Measurements from ENCODE around the gene SPPL3. TPM values are rescaled to one million over a fixed set of nuclear protein-coding genes. Genes with fewer than 3 reads are reported as not detected.
A peak's percentile ranks its signal among the peaks of the same experiment; 100 is the strongest.
"Not testable (repeated sequence)": the region's sequence is repeated elsewhere in the genome, so short reads cannot be mapped to it uniquely, and the experiment has no call there.

The SPPL3 gene, protein sequence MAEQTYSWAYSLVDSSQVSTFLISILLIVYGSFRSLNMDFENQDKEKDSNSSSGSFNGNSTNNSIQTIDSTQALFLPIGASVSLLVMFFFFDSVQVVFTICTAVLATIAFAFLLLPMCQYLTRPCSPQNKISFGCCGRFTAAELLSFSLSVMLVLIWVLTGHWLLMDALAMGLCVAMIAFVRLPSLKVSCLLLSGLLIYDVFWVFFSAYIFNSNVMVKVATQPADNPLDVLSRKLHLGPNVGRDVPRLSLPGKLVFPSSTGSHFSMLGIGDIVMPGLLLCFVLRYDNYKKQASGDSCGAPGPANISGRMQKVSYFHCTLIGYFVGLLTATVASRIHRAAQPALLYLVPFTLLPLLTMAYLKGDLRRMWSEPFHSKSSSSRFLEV
- total RNA-seq (10 to 100 TPM; 26.6 to 45.0 (median 36.2) TPM), polyA plus RNA-seq (10 to 100 TPM in 1 of 2 donors, 1 to 10 TPM in 1; 9.7 to 12.3 TPM)
- long read RNA-seq, donor 1, full-length matches to known transcripts: 39 of 45 reads
- long read RNA-seq, donor 1, partial matches to known transcripts: 4 of 45 reads
- long read RNA-seq, donor 1, other reads (novel, unspliced or antisense): 2 of 45 reads
- long read RNA-seq, donor 2, full-length matches to known transcripts: 50 of 57 reads
- long read RNA-seq, donor 2, partial matches to known transcripts: 2 of 57 reads
- long read RNA-seq, donor 2, other reads (novel, unspliced or antisense): 5 of 57 reads
- long read RNA-seq, donor 3, full-length matches to known transcripts: 10 of 15 reads
- long read RNA-seq, donor 3, partial matches to known transcripts: 4 of 15 reads
- long read RNA-seq, donor 3, other reads (novel, unspliced or antisense): 1 of 15 reads

DNA sequence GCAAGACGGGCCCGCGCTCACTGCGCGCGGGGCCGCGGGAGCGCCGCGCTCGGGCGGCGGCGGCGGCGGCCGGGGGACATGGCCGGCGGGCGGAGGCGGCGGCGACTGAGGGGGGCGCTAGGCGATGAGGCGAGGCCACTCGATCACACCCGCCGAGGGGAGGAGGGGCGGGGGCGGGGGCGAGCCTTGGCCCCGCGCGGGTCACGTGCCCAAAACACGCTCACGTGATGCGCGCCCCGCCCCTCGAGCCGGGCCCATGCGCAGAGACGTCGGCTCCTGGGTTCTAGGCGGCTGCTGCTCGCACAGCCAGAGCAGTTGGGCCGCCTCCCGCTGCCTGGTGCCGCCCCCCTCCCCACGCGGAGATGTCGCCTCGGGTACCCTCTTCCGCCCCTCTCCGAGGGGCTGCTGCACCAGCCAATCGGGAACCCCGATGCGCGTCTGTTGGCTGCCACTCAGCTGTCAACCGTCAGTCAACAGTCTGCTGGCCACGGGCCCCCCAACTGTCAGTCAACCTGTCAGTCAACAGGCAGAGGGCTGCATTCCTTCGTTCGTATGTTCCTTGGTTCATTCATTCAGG, at the start of gene SPPL3:
SPPL3 (minus strand) TSS at position 162 of the 577 bp plus-strand sequence. CDS start 491 bp downstream, outside the sequence.
- ATAC-seq: peak; percentile 94 to 97 (median 95)
- intact Hi-C loops (cut with DNase I): loop anchor here in 4 of 10 donors (5.0 to 10.0 kb wide), 5 partner anchors 47 to 179 kb away; partner anchors contain the start of gene ACADS (in 1 of the 4)
- Histone ChIP-seq H3K4me1 (peaks cover 0 to 42% (median 30%) of the 10 kb centered on the region in 9 donors), H3K27me3 (no peaks in the 10 kb centered on the region), H3K4me3 (peak within 1 kb of the TSS; percentile 82 to 98 (median 92)), H3K9me3 (no peaks in the 10 kb centered on the region), H3K27ac (peak within 1 kb of the TSS; percentile 80 to 94 (median 88)), H3K36me3 (peaks cover 0 to 8% (median 0%) of the 10 kb centered on the region in 9 donors)
- DNase-seq: peak; percentile 93 to 95
- TF ChIP-seq, protein P1, sequence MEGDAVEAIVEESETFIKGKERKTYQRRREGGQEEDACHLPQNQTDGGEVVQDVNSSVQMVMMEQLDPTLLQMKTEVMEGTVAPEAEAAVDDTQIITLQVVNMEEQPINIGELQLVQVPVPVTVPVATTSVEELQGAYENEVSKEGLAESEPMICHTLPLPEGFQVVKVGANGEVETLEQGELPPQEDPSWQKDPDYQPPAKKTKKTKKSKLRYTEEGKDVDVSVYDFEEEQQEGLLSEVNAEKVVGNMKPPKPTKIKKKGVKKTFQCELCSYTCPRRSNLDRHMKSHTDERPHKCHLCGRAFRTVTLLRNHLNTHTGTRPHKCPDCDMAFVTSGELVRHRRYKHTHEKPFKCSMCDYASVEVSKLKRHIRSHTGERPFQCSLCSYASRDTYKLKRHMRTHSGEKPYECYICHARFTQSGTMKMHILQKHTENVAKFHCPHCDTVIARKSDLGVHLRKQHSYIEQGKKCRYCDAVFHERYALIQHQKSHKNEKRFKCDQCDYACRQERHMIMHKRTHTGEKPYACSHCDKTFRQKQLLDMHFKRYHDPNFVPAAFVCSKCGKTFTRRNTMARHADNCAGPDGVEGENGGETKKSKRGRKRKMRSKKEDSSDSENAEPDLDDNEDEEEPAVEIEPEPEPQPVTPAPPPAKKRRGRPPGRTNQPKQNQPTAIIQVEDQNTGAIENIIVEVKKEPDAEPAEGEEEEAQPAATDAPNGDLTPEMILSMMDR (IDR thresholded peaks at IDR 0.05): peak in 2 of 9 donors; percentile 23 to 32
- WGBS, 2 donors: 0 to 2% methylated on average over 50 to 60 of the region's 66 CpGs

DNA sequence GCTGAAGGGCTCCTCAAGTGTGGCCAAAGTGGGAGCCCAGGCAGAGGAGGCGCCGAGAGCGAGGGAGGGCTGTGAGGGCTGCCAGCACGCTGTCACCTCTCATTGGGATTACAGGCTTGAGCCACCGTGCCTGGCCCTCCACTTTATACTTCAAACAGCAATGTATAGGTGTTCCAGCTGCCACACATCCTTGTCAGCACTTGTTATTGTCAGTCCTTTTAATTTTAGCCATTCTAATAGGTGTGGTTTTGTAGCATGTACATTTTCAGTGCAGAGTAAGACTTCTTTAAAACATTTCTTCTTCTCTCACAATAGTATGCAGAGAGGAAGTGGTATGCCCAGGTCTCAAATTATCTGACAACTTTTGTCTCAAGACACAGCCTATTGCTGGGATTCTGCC, 46.6 kb upstream of the SPPL3 start:
- TF ChIP-seq, protein P1 (IDR thresholded peaks at IDR 0.05): no peak
- Histone ChIP-seq H3K9me3 (peaks cover 0 to 8% (median 0%) of the 10 kb centered on the region in 11 donors), H3K4me1 (no peaks in the 10 kb centered on the region), H3K27ac (no peak overlapping the region), H3K4me3 (no peak overlapping the region), H3K27me3 (peaks cover 0 to 4% (median 0%) of the 10 kb centered on the region in 7 donors), H3K36me3 (no peaks in the 10 kb centered on the region)
- DNase-seq (no peak), ATAC-seq (no peak)
- intact Hi-C loops (cut with DNase I): no loop called here
- WGBS, 2 donors: 94% methylated on average over 5 of the region's 5 CpGs

DNA sequence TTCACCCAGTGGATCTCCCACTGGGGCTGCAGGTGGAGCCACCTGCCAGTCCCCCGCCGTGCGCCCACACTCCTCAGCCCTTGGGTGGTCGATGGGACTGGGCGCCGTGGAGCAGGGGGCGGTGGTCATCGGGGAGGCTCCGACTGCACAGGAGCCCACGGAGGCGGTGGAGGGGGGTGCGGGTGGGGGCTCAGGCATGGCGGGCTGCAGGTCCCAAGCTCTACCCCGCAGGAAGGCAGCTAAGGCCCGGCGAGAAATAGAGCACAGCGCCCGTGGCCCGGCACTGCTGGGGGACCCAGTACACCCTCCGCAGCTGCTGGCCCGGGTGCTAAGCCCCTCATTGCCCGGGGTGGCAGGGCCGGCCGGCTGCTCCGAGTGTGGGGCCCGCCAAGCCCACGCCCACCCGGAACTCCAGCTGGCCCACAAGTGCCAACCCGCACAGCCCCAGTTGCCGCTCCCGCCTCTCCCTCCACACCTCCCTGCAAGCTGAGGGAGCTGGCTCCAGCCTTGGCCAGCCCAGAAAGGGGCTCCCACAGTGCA, 46.2 kb upstream of the SPPL3 start:
- H3K27me3 ChIP-seq; H3K4me3 ChIP-seq; H3K27ac ChIP-seq; H3K9me3 ChIP-seq; ATAC-seq; DNase-seq; H3K36me3 ChIP-seq; intact Hi-C loops (cut with DNase I); H3K4me1 ChIP-seq: not testable (repeated sequence)
- WGBS, 2 donors: 93 to 97% methylated on average over 31 of the region's 31 CpGs

DNA sequence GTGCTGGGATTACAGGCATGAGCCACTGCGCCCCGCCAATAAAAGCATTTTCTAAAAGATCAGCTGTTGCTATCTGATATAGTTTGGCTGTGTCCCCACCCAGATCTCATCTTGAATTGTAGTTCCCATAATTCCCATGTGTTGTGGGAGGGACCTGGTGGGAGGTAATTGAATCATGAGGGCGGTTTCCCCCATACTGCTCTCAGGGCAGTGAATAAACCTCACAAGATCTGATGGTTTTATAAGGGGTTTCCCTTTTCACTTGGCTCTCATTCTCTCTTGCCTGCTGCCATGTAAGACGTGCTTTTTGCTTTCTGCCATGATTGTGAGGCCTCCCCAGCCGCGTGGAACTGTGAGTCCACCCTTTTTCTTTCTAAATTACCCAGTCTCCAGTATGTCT, 41.4 kb upstream of the SPPL3 start:
- H3K4me3 ChIP-seq, ATAC-seq, H3K27ac ChIP-seq, H3K4me1 ChIP-seq, H3K9me3 ChIP-seq, H3K36me3 ChIP-seq, H3K27me3 ChIP-seq, DNase-seq: not testable (repeated sequence)
- 84 to 91% methylated on average over 6 of the region's 6 CpGs for WGBS, 2 donors
- intact Hi-C loops (cut with DNase I): loop anchor here in 1 of 10 donors (10.0 kb wide), 1 partner anchor 169 kb away; no protein-coding TSS in a partner anchor
